MM.1S (cell line): ENCODE data around the gene ELL.

ENCODE experiments used
- DNase-seq: peaks from one replicate; pipeline ENCODE4 v3.0.0-alpha.2; 2015
- H2AFZ ChIP-seq: fragments of 300-600 bp; sonication (generic); 2 replicates; pipeline ENCODE4 v1.6.0; 2016; ENCODE audit warnings: antibody characterized with exemption, low read length
- H3F3A ChIP-seq: fragments of 300-600 bp; sonication (generic); 2 replicates; pipeline ENCODE4 v1.6.1; 2016; ENCODE audit warnings: mild to moderate bottlenecking, antibody characterized with exemption, low read length, moderate library complexity, mixed read lengths; ENCODE audit not compliant: insufficient read depth
- H3K27ac ChIP-seq: fragments of 300-600 bp; sonication (generic); 2 replicates; pipeline ENCODE4 v1.5.1; 2016; ENCODE audit warnings: mild to moderate bottlenecking, low read length
- H3K27me3 ChIP-seq: fragments of 300-600 bp; sonication (generic); replicated peaks from 2 replicates; pipeline ENCODE4 v1.6.0; 2016; ENCODE audit warnings: low read length; ENCODE audit not compliant: insufficient read depth
- H3K36me3 ChIP-seq: fragments of 300-600 bp; sonication (generic); replicated peaks from 2 replicates; pipeline ENCODE4 v1.6.1; 2016; ENCODE audit warnings: mild to moderate bottlenecking, low read length, mixed read lengths; ENCODE audit not compliant: insufficient read depth
- H3K4me1 ChIP-seq: fragments of 300-600 bp; sonication (generic); 2 replicates; pipeline ENCODE4 v1.6.1; 2016; ENCODE audit warnings: low read length, mixed read lengths
- H3K4me2 ChIP-seq: fragments of 300-600 bp; sonication (generic); 2 replicates; pipeline ENCODE4 v1.6.0; 2016; ENCODE audit warnings: low read depth, low read length
- H3K4me3 ChIP-seq: fragments of 300-600 bp; sonication (generic); 2 replicates; pipeline ENCODE4 v1.5.1; 2016; ENCODE audit warnings: low read length, mixed read lengths
- H3K79me2 ChIP-seq: fragments of 300-600 bp; sonication (generic); 2 replicates; pipeline ENCODE4 v1.6.1; 2016; ENCODE audit warnings: mixed run types, low read length, mixed read lengths
- H3K9ac ChIP-seq: fragments of 300-600 bp; sonication (generic); 2 replicates; pipeline ENCODE4 v1.6.1; 2016; ENCODE audit warnings: low read length, mixed read lengths
- H3K9me2 ChIP-seq: fragments of 300-600 bp; sonication (generic); replicated peaks from 2 replicates; pipeline ENCODE4 v1.6.1; 2016; ENCODE audit warnings: mild to moderate bottlenecking, low read length, mixed read lengths; ENCODE audit not compliant: insufficient read depth
- H3K9me3 ChIP-seq: fragments of 300-600 bp; sonication (generic); replicated peaks from 2 replicates; pipeline ENCODE4 v1.6.1; 2016; ENCODE audit warnings: mild to moderate bottlenecking, low read length, mixed read lengths; ENCODE audit not compliant: insufficient read depth
- H4K20me1 ChIP-seq: fragments of 300-600 bp; sonication (generic); 2 replicates; pipeline ENCODE4 v1.6.1; 2016; ENCODE audit warnings: mild to moderate bottlenecking, low read length, moderate library complexity, mixed read lengths; ENCODE audit not compliant: insufficient read depth
- CTCF ChIP-seq: fragments of 300-600 bp; sonication (generic); IDR thresholded peaks from 2 replicates; pipeline ENCODE4 v1.5.1; 2016; ENCODE audit warnings: antibody characterized with exemption, low read length, mixed read lengths
- EZH2 ChIP-seq: fragments of 300-600 bp; sonication (generic); optimal IDR thresholded peaks from 2 replicates; pipeline ENCODE3; 2017; ENCODE audit warnings: low read depth, mild to moderate bottlenecking, antibody characterized with exemption, low read length, mixed read lengths
- EZH2phosphoT487 ChIP-seq: fragments of 300-600 bp; sonication (generic); IDR thresholded peaks from 2 replicates; pipeline ENCODE4 v1.6.1; 2018; ENCODE audit warnings: antibody characterized with exemption, low read length

Gene ELL

GRCh38 chr19:18521692-18522123 is at the start of gene ELL:
Gene ELL, minus strand, starts transcription at chr19:18522070. Its CDS starts 15 bp downstream, at chr19:18522055.
- Histone ChIP-seq H3K4me1 (peaks cover 11% of the 10 kb centered on the region), H3K4me2 (peak within 1 kb of the TSS; percentile 90), H3K9me3 (no peaks in the 10 kb centered on the region), H3K4me3 (peak within 1 kb of the TSS; percentile 98), H3K9ac (peak within 1 kb of the TSS; percentile 98), H2AFZ (peak within 1 kb of the TSS; percentile 35), H4K20me1 (peaks cover 33% of the 10 kb centered on the region), H3F3A (peaks cover 18% of the 10 kb centered on the region), H3K9me2 (no peaks in the 10 kb centered on the region), H3K36me3 (no peaks in the 10 kb centered on the region), H3K27me3 (no peaks in the 10 kb centered on the region), H3K27ac (peak within 1 kb of the TSS; percentile 86), H3K79me2 (peaks cover 51% of the 10 kb centered on the region)
- DNase-seq: no peak
- TF ChIP-seq EZH2phosphoT487 (no peak), CTCF (no peak), EZH2 (no peak)

- Histone ChIP-seq H3K36me3 (no peaks in the 10 kb centered on the region), H3K4me1 (peaks cover 9% of the 10 kb centered on the region), H3K9me3 (no peaks in the 10 kb centered on the region), H3K27me3 (no peaks in the 10 kb centered on the region), H3F3A (peaks cover 16% of the 10 kb centered on the region), H2AFZ (no peak overlapping the region), H3K27ac (no peak overlapping the region), H3K9me2 (no peaks in the 10 kb centered on the region), H3K79me2 (peaks cover 17% of the 10 kb centered on the region), H3K4me3 (no peak overlapping the region), H4K20me1 (0 out of 2 replicates have a peak, but pooled peaks cover 3% of the 10 kb centered on the region), H3K4me2 (no peak overlapping the region), H3K9ac (no peak overlapping the region)
- no peak for DNase-seq
- no peak for TF ChIP-seq EZH2phosphoT487
- no peak for TF ChIP-seq EZH2
- TF ChIP-seq CTCF: no peak
These were observed 46.5 kb upstream of the ELL start for GRCh38 chr19:18568367-18568766.

- Histone ChIP-seq H3K27ac (no peak overlapping the region), H3K9ac (no peak overlapping the region), H2AFZ (no peak overlapping the region), H3K36me3 (no peaks in the 10 kb centered on the region), H3K4me3 (no peak overlapping the region), H3K4me2 (no peak overlapping the region), H3K4me1 (no peaks in the 10 kb centered on the region), H3K79me2 (peaks cover 3% of the 10 kb centered on the region), H3K27me3 (no peaks in the 10 kb centered on the region), H3K9me2 (no peaks in the 10 kb centered on the region), H3F3A (peaks cover 16% of the 10 kb centered on the region), H4K20me1 (no peaks in the 10 kb centered on the region), H3K9me3 (no peaks in the 10 kb centered on the region)
- TF ChIP-seq EZH2: no peak
- no peak for TF ChIP-seq EZH2phosphoT487
- TF ChIP-seq CTCF: no peak
- no peak for DNase-seq
These were observed 45.1 kb upstream of the ELL start for GRCh38 chr19:18566953-18567352.
